DMS53 treated with DMSO at 0.1 percent for 48 hours (cell line): ENCODE results near the gene BNIP2.
"Not testable (repeated sequence)": the region's sequence is repeated elsewhere in the genome, so short reads cannot be mapped to it uniquely, and the experiment has no call there.

ENCODE experiments used
- DNase-seq: peaks from one replicate; lab custom pipeline; 2025; ENCODE audit not compliant: unreplicated experiment; lab: John Stamatoyannopoulos, UW

The BNIP2 gene

DNA sequence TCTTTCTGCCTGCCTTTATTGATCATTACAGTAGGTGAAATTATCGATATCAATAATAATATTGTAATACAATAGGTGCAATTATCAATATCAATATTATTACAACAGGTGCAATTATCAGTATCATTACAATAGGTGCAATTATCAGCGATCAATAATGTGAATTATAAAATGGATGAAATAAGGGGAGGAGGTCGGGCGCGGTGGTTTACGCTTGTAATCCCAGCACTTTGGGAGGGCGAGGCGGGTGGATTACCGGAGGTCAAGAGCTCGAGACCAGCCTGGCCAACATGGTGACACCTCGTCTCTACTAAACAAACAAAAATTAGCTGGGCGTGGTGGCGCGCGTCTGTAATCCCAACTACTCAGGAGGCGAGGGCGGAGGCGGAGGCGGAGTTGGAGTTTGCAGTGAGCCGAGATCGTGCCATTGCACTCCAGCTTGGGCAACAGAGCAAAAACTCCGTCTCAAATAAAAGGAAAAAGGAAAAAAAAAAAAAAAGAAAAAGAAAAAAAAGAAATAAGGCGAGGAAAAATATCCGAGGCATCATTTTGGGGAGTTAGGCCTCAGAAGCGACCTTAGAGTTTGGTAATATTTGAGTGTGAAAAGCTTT is 611 bp upstream of the BNIP2 start:
- peak; percentile 46 for DNase-seq

DNA sequence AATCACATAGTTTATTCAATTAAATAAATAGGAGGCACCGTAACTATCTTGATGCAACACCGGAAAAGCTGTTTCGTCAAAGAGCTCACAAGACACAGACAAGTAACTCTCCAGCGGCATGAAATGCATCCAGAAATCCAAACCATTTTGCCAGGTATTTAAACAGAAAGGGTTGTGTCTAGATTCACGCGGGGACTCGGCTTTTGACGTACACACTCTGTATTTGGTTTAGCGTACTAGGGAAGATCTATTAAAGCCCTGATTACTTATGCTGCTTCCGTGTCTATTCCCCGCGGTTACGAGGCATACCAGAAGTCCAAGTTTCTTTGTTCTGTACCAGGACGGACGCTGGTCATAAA is 718 bp downstream of the BNIP2 start:
- peak; percentile 14 for DNase-seq

- DNase-seq, result no peak
Measured at GRCh38 chr15:59687836-59688235, 1.3 kb downstream of the BNIP2 start.

DNA sequence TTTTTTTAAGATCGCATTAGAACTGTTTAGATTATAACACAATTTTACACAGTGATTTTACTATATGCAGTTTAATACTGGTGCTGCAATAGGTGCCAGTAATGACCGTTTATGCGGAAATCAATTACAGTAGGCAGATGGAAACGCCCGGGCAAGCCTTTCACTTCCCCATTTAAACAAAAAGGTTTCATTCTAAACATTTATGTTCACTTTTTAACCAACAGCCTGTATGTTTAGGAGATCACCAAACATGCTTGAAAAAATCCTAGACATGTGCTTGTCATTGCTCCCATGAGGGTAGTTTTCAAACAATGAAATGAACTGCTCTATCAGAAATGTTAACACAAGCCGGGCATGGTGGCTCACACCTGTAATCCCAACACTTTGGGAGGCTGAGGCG is 2.7 kb downstream of the BNIP2 start:
- DNase-seq, result no peak

GRCh38 chr15:59685737-59686297 is 3.3 kb downstream of the BNIP2 start:
- DNase-seq, result no peak

DNA sequence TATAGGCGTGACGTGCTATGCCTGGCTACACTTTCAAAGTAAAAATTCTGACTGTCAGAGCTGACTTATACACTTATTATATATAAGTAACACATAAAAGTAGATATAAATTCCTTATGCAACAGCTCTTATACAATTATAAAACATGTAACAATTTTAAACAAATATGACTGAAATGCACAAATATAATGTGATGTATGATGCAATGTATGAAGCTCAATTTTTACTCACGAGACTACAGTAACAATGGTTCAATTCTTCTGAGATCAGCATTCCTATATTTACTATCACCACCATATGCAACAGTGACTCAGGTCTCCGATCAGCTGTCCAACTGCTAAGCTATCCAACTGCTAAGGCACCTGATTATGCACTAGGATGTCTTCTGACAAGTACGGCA is 8.2 kb downstream of the BNIP2 start:
- DNase-seq, result no peak

DNA sequence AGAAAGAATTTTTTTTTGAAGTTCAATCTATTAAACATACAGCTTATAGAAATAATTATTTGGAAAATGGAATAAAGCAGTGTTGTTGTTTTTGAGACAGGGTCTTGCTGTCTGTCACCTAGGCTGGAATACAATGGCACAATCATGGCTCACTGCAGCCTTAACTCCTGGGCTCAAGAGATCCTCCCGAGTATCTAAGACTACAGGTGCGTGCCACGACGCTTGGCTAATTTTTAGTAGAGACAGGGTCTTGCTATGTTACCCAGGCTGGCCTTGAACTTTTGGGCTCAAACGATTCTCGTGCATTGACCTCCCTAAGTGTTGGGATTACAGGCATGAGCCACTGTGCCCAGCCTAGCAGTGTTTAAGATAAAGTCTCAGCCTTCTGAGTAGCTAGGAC is 8.8 kb downstream of the BNIP2 start:
- no peak for DNase-seq

DNA sequence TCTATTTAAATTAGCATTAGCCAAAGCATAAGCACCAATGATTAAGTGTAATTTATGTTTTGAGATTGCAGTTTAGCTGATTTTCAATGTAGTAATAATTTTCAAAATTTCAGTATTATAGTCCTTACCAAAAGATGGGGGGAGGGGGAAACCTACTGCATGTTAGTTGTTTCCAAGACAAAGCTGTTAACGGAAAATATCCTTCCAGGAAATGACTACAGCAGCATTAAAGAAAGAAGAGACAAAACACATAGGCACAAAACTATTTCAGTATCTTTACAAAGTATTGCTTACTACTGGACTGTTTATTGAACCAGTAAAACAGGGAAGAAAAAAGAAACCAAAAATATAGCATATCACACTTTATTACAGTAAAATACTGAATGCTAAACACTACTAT is 10.5 kb downstream of the BNIP2 start:
- no peak for DNase-seq

DNA sequence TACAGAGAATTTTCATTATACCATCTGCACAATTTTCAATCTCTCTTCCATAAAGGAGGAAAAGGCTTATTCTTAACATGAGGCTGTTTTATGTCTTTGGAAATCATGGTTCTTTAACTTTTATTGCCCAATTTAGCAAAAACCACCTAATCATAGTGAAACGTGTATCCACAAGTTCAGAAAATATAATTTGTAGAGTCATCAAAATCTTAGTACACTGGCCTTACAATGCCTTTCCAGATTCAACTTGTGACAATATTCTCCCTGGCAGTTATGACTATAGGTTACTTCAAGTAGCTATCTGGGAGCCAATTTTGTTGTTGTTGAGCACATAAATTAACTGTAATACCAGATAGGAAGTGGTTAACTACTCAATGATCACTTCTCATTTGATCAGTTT is 10.9 kb downstream of the BNIP2 start:
- no peak for DNase-seq

- DNase-seq, result no peak
Measured at GRCh38 chr15:59676565-59676964, 12.6 kb downstream of the BNIP2 start.

DNA sequence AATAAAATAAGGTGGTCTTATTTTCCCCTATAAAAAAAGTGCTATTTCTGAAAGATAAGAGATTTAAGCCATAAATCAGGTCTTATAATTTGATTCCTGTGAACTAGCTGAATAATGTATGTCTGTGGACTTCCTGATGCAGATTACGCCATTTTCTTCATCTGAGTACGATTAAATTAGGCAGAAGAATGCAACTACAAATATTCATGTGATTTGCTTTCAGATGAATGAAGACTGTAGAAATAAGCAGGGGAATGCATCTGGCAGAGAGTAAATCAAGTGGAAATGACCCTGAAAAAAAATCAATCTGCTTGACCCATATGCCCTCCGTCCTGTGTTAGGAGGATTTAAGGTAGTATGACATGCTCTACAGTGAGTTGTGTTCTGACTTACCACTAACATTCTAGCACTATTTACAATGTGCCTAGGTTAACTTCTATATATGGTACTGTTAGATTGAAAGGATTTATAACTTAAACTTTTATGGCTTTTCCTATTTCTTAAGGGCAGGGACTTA is 14.7 kb downstream of the BNIP2 start:
- no peak for DNase-seq

- no peak for DNase-seq
Measured at GRCh38 chr15:59668556-59668955, 20.6 kb downstream of the BNIP2 start.

- DNase-seq, result no peak
Measured at GRCh38 chr15:59662260-59662659, 26.9 kb downstream of the BNIP2 start.

GRCh38 chr15:59659366-59659765 is 29.8 kb downstream of the BNIP2 start:
- DNase-seq, result no peak

DNA sequence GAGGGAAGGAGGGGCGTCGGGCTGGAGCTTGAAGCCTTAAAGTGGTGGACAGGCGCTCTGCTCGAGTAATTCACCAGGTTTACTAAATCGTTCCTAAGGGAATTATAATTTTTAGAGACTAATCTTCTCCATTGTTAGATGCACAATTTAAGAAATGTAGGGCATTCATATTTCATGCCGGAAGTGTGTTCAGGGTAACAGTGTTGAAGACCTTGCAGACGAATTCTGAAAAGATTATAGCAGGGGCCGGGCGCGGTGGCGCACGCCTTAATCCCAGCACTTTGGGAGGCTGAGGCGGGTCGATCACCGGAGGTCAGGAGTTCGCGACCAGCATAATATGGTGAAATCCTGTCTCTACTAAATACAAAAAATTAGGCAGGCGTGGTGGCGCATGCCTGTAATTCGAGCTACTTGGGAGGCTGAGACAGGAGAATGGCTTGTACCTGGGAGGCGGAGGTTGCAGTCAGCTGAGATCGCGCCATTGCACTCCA is 31.4 kb downstream of the BNIP2 start:
- peak; percentile 75 for DNase-seq

GRCh38 chr15:59656897-59657634 is 32.1 kb downstream of the BNIP2 start, which contains the start of gene GTF2A2:
Gene GTF2A2 (minus strand): TSS chr15:59657515. CDS start chr15:59652277, 5,238 bp downstream.
- DNase-seq, result no peak

DNA sequence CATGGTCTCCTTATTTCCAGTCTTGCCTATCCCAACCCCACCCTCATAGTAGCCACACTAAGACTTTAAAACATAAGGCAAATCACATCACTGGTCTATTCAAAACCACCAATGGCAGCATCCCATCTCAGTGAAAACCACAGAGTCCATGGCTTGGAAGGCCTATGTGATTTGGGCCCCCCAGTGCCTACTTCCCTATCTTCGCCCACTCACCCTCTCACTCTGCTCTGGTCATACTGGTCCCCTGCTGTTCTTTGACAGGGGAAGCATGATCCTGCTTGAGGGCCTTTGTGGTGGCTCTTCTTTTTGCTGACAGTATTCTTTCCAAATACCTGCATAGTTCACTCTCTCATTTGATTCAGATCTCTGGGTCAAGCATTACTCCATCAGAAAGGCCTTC is 35.1 kb downstream of the BNIP2 start:
- DNase-seq, result no peak

DNA sequence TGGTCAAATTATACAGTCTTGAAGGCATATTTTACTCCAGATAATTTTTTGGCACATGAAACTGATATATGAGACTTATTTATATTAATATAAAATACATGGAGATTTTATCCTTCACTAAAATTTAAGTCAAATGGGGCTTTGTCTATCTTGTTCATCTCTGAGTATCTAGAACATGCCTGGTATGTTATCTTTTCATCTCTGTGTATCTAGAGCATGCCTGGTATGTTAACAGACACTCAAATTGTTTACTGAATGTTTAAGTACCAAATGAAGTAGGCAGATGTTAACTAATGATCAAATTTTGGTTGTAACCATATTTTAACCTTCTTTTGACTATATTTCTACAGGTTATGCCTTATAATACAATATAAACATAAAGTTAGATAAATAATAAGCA is 39.5 kb downstream of the BNIP2 start:
- DNase-seq, result peak; percentile 3

GRCh38 chr15:59647085-59647484 is 42.0 kb downstream of the BNIP2 start:
- no peak for DNase-seq

DNA sequence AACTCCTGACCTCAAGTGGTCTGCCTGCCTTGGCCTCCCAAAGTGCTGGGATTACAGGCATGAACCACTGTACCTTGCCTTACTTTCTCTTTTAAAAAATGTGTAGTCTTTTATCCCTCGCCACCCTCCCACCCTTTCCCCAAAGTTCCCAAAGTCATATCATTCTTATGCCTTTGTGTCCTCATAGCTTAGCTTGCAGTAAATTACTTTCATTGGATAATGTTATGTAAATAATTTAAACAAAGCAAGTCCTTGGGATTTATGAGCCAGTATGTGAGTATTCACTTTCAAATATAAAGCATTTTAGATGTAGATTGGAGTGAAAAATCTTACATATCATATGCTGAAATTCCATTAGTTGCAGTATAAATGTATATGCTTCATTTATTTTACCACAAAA is 42.8 kb downstream of the BNIP2 start:
- no peak for DNase-seq

DNA sequence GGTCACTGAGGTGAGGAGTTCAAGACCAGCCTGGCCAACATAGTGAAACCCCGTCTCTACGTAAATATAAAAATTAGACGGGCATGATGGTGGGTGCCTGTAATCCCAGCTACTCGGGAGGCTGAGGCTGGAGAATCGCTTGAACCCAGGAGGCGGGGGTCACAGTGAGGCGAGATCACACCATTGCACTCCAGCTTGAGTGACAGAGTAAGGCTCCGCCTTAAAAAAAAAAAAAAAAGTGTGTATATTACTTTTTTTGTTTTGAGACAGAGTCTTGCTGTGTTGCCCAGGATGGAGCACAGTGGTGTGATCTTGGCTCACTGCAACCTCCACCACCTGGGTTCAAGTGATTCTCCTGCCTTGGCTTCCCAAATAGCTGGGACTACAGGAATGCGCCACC is 43.3 kb downstream of the BNIP2 start:
- DNase-seq, result not testable (repeated sequence)

GRCh38 chr15:59644756-59645155 is 44.4 kb downstream of the BNIP2 start:
- DNase-seq, result no peak
